B cell (primary cell): ENCODE measurements around the gene ABCG2. TPM values are rescaled to one million over a fixed set of nuclear protein-coding genes. Genes with fewer than 3 reads are reported as not detected.

Source experiments
- ATAC-seq: fragments of 200-7000 bp; cut with Tn5 transposase; one replicate; pipeline ENCODE4 v1.10.0; 2021; ENCODE audit warnings: low read depth, mild to moderate bottlenecking, moderate number of reproducible peaks, moderate library complexity
- CTCF ChIA-PET: fragments of 350-600 bp; sonication (Branson Sonifier 250); formaldehyde crosslinking; loops from one replicate; lab custom pipeline; 2021; ENCODE audit warnings: antibody characterized with exemption, inconsistent platforms; lab: Charles Lee
- POLR2A ChIA-PET: fragments of 350-600 bp; sonication (Branson Sonifier 250); formaldehyde crosslinking; loops from one replicate; lab custom pipeline; 2021; ENCODE audit warnings: antibody characterized with exemption; lab: Charles Lee
- DNase-seq: peaks from one replicate; pipeline ENCODE4 v3.0.0; 2013
- H2AFZ ChIP-seq: 2 replicates; pipeline ENCODE4 v1.6.1; 2012; ENCODE audit warnings: mild to moderate bottlenecking, low read depth, low read length; ENCODE audit not compliant: insufficient read depth, poor library complexity, severe bottlenecking
- H3K27ac ChIP-seq, 2 donors: 1 replicate in 1 of 2; 2 replicates in 1 of 2; pipeline ENCODE4 v1.5.1; 2012 to 2013; ENCODE audit warnings: low read length in 2 of 2, mild to moderate bottlenecking in 2 of 2, moderate library complexity in 1 of 2
- H3K27me3 ChIP-seq, 4 experiments: fragments of 200-600 bp in 1 of 4; sonication (generic) in 1 of 4; replicated peaks in 1 of 4; 1 replicate in 2 of 4; 2 replicates in 2 of 4; pipeline versions ENCODE4 v1.6.1 to v1.7.0; 2013 to 2016; ENCODE audit warnings: low read length in 3 of 4, mild to moderate bottlenecking in 2 of 4, mixed read lengths in 1 of 4, moderate library complexity in 1 of 4; ENCODE audit not compliant: insufficient read depth in 4 of 4, control insufficient read depth in 3 of 4; ENCODE audit errors: control extremely low read depth in 1 of 4
- H3K36me3 ChIP-seq, 2 experiments: replicated peaks in 1 of 2; 1 replicate in 1 of 2; 2 replicates in 1 of 2; pipeline versions ENCODE4 v1.6.1 to v1.7.1; 2013; ENCODE audit warnings: low read length in 1 of 2; ENCODE audit not compliant: insufficient read depth in 2 of 2, control insufficient read depth in 1 of 2; ENCODE audit errors: control extremely low read depth in 1 of 2, extremely low read depth in 1 of 2
- H3K4me1 ChIP-seq, 2 donors: fragments of 200-600 bp in 1 of 2; sonication (generic) in 1 of 2; 1 replicate in 1 of 2; 2 replicates in 1 of 2; pipeline versions ENCODE4 v1.5.1 to v1.6.1; 2013 to 2017; ENCODE audit warnings: low read length in 2 of 2; ENCODE audit not compliant: control insufficient read depth in 2 of 2, insufficient read depth in 2 of 2
- H3K4me2 ChIP-seq: replicated peaks from 2 replicates; pipeline ENCODE3; 2012; ENCODE audit warnings: mild to moderate bottlenecking, low read depth, low read length; ENCODE audit not compliant: poor library complexity, severe bottlenecking
- H3K4me3 ChIP-seq, 5 experiments: fragments of 200-600 bp in 1 of 5; sonication (generic) in 1 of 5; 1 replicate in 3 of 5; 2 replicates in 2 of 5; pipeline versions ENCODE4 v1.5.1 to v1.7.0; 2011 to 2016; ENCODE audit warnings: low read length in 4 of 5, mild to moderate bottlenecking in 4 of 5, low read depth in 2 of 5, control low read depth in 1 of 5, moderate library complexity in 1 of 5; ENCODE audit not compliant: insufficient read depth in 1 of 5; ENCODE audit errors: control extremely low read depth in 1 of 5, extremely low read depth in 1 of 5
- H3K79me2 ChIP-seq: fragments of 200-600 bp; sonication (generic); one replicate; pipeline ENCODE4 v1.6.0; 2016; ENCODE audit warnings: low read length; ENCODE audit not compliant: control insufficient read depth, insufficient read depth
- H3K9ac ChIP-seq: fragments of 200-600 bp; sonication (generic); 2 replicates; pipeline ENCODE4 v1.6.1; 2017; ENCODE audit warnings: mild to moderate bottlenecking, low read length, moderate library complexity
- H3K9me3 ChIP-seq, 3 donors: one replicate each; pipeline versions ENCODE4 v1.6.1 to v1.7.1; 2013; ENCODE audit warnings: low read length in 2 of 3; ENCODE audit not compliant: control insufficient read depth in 2 of 3, insufficient read depth in 1 of 3; ENCODE audit errors: control extremely low read depth in 1 of 3
- H4K20me1 ChIP-seq: 2 replicates; pipeline ENCODE4 v1.6.0; 2012; ENCODE audit warnings: mild to moderate bottlenecking, low read length; ENCODE audit not compliant: insufficient read depth, control insufficient read depth, poor library complexity, severe bottlenecking
- H3K27ac Mint-ChIP-seq: one replicate; pipeline ENCODE4 v1.8.0; 2021; ENCODE audit warnings: mixed read lengths
- H3K27me3 Mint-ChIP-seq: one replicate; pipeline ENCODE4 v1.8.0; 2021; ENCODE audit warnings: mixed read lengths
- H3K4me1 Mint-ChIP-seq: one replicate; pipeline ENCODE4 v1.8.0; 2021; ENCODE audit warnings: mixed read lengths
- H3K4me3 Mint-ChIP-seq: one replicate; pipeline ENCODE4 v1.8.0; 2021; ENCODE audit warnings: mixed read lengths
- H3K9me3 Mint-ChIP-seq: one replicate; pipeline ENCODE4 v1.8.0; 2022; ENCODE audit warnings: mixed read lengths; ENCODE audit not compliant: insufficient read depth
- CTCF ChIP-seq: fragments of 200-600 bp; IDR thresholded peaks from one replicate; pipeline ENCODE4 v1.8.0; 2022; ENCODE audit warnings: antibody characterized with exemption, mild to moderate bottlenecking
- EZH2 ChIP-seq: IDR thresholded peaks from 2 replicates; pipeline ENCODE4 v1.6.1; 2012; ENCODE audit warnings: borderline replicate concordance, low read depth, mild to moderate bottlenecking, moderate library complexity, low read length; ENCODE audit not compliant: insufficient read depth, poor library complexity, severe bottlenecking
- WGBS: methylation state at CpG from one replicate; pipeline ENCODE4 v1.1.5; 2013; ENCODE audit warnings: missing lambda C conversion rate; ENCODE audit not compliant: insufficient coverage; 5-methylcytosine and 5-hydroxymethylcytosine counted together
- intact Hi-C: fragments of 100-400 bp; cut with micrococcal nuclease; formaldehyde crosslinking; loops from one replicate; pipeline ENCODE4 v1.10.0; 2022
- polyA plus RNA-seq: library from polyadenylated mRNA; depleted of rRNA; stranded (reverse); fragments of >200 nt; gene quantifications from 2 replicates; pipeline ENCODE4 v1.2.3, GENCODE V29; 2012
- total RNA-seq, 2 donors: library from RNA; stranded (reverse); fragments of 120-200 nt in 1 of 2; gene quantifications; 1 replicate in 1 of 2; 2 replicates in 1 of 2; pipeline versions ENCODE4 v1.2.3 to v1.2.4, GENCODE V29; 2013 to 2022

Gene ABCG2
- total and polyA plus RNA-seq, 2 donors (not counting 1 experiment from before 2014, with no cell fraction given) = 0.01 TPM; not detected in 1

DNA sequence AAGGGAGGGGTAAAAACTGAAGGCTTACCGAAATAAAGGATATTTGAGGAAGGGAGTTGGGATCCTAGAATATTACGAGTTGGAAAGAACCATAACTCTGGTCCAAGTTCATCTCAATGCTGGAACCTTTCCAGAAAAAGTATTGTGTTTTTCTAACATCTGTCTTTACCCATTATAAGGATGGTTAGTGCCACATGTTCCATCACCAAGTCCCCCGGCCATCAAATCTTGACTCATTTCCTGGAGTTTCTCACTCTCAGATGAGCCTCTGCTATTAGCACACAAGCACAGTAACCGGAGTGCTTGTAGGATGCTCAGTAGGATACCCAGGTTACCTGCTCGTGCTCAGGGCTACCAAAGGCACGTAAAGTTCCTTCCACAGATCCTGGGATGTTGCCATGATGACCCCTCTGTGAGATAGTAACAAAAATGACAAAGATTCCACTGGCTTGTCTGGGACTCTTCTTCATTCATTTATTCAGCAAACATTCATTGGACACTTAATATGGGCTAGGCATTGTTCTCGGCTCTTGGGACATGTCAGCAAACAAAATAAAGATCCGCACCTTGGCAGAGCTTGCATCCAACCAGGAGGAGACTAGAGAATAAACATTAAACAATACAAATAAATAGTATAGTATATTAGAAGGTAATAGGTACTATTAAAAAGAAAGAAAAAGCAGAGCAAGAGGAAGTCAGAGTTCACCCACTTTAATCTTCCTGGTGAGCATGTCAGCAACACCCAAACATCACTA is 114.7 kb downstream of the ABCG2 start:
- CTCF ChIA-PET = no interaction called here
- no peak overlapping the region for H3K27ac ChIP-seq
- no peaks in the 10 kb centered on the region for H3K79me2 ChIP-seq
- POLR2A ChIA-PET = no interaction called here
- H3K27ac Mint-ChIP-seq = no peak overlapping the region
- H3K4me1 ChIP-seq = no peaks in the 10 kb centered on the region
- peaks cover 3 to 4% of the 10 kb centered on the region in 2 experiments for H3K36me3 ChIP-seq
- H3K4me2 ChIP-seq = no peak overlapping the region
- H3K9me3 ChIP-seq = no peaks in the 10 kb centered on the region
- no peaks in the 10 kb centered on the region for H3K4me1 Mint-ChIP-seq
- no peaks in the 10 kb centered on the region for H3K27me3 Mint-ChIP-seq
- 100% methylated on average over 4 of the region's 8 CpGs for WGBS
- DNase-seq (no peak), ATAC-seq (no peak)
- TF ChIP-seq EZH2 (no peak), CTCF (no peak)
- no peak overlapping the region for H3K4me3 Mint-ChIP-seq
- H4K20me1 ChIP-seq = no peaks in the 10 kb centered on the region
- no peaks in the 10 kb centered on the region for H3K9me3 Mint-ChIP-seq
- intact Hi-C loops = no loop called here
- H3K9ac ChIP-seq = no peak overlapping the region
- H3K27me3 ChIP-seq = no peaks in the 10 kb centered on the region
- no peak overlapping the region for H2AFZ ChIP-seq
- H3K4me3 ChIP-seq = no peak overlapping the region

GRCh38 chr4:88043001-88043400 is 115.4 kb downstream of the ABCG2 start:
- POLR2A ChIA-PET = no interaction called here
- CTCF ChIA-PET = no interaction called here
- Histone ChIP-seq H3K9ac (no peak overlapping the region), H3K27me3 (no peaks in the 10 kb centered on the region), H3K4me2 (no peak overlapping the region), H2AFZ (no peak overlapping the region), H3K79me2 (no peaks in the 10 kb centered on the region), H3K27ac (no peak overlapping the region), H3K4me3 (no peak overlapping the region), H3K4me1 (no peaks in the 10 kb centered on the region), H3K36me3 (peaks cover 3 to 4% of the 10 kb centered on the region in 2 experiments), H4K20me1 (no peaks in the 10 kb centered on the region), H3K9me3 (no peaks in the 10 kb centered on the region)
- ATAC-seq = no peak
- no peak for TF ChIP-seq EZH2
- no peak for TF ChIP-seq CTCF
- Mint-ChIP-seq H3K27me3 (no peaks in the 10 kb centered on the region), H3K27ac (no peak overlapping the region), H3K4me3 (no peak overlapping the region), H3K4me1 (no peaks in the 10 kb centered on the region), H3K9me3 (no peaks in the 10 kb centered on the region)
- DNase-seq = no peak
- WGBS = 60% methylated on average over 1 of the region's 1 CpG
- intact Hi-C loops = no loop called here
